ENCODE measurements around the gene PWWP2B.

PWWP2B gene

GRCh38 chr10:132438091-132439024 is 41.4 kb downstream of the PWWP2B start:
- Histone ChIP-seq H3K4me2 (no peak overlapping the region), H3K36me3 (ENCODE audit: insufficient read depth) (no peaks in the 10 kb centered on the region), H3K79me2 (ENCODE audit: insufficient read depth, low read depth) (no peaks in the 10 kb centered on the region), H3K4me1 (ENCODE audit: low read depth, poor library complexity, severe bottlenecking) (no peaks in the 10 kb centered on the region), H3K4me3 (IDR thresholded peaks at IDR 0.05; ENCODE audit: insufficient read depth, low read depth, low read length) (no peak overlapping the region), H2AFZ (ENCODE audit: low read depth) (no peak overlapping the region), H3K27me3 (ENCODE audit: insufficient read depth, low read depth) (no peaks in the 10 kb centered on the region), H3K27ac (no peak overlapping the region), H3K9ac (no peak overlapping the region), H4K20me1 (ENCODE audit: insufficient read depth) (no peaks in the 10 kb centered on the region)
- TF ChIP-seq CTCF (conservative IDR thresholded peaks at IDR 0.05; ENCODE audit: low read depth, low read length): no peak

- H4K20me1 ChIP-seq (ENCODE audit: insufficient read depth): no peaks in the 10 kb centered on the region
- H3K36me3 ChIP-seq (ENCODE audit: insufficient read depth): no peaks in the 10 kb centered on the region
- no peaks in the 10 kb centered on the region for H3K79me2 ChIP-seq (ENCODE audit: insufficient read depth, low read depth)
- TF ChIP-seq CTCF (conservative IDR thresholded peaks at IDR 0.05; ENCODE audit: low read depth, low read length): no peak
- no peak overlapping the region for H2AFZ ChIP-seq (ENCODE audit: low read depth)
- no peak overlapping the region for H3K4me3 ChIP-seq (IDR thresholded peaks at IDR 0.05; ENCODE audit: insufficient read depth, low read depth, low read length)
- no peak overlapping the region for H3K4me2 ChIP-seq
- no peaks in the 10 kb centered on the region for H3K4me1 ChIP-seq (ENCODE audit: low read depth, poor library complexity, severe bottlenecking)
- no peak overlapping the region for H3K9ac ChIP-seq
- no peaks in the 10 kb centered on the region for H3K27me3 ChIP-seq (ENCODE audit: insufficient read depth, low read depth)
- no peak overlapping the region for H3K27ac ChIP-seq
Observed at GRCh38 chr10:132439025-132439388, 42.0 kb downstream of the PWWP2B start.

GRCh38 chr10:132439424-132440163 is 42.6 kb downstream of the PWWP2B start:
- Histone ChIP-seq H3K4me3 (IDR thresholded peaks at IDR 0.05; ENCODE audit: insufficient read depth, low read depth, low read length) (no peak overlapping the region), H3K9ac (no peak overlapping the region), H3K27ac (no peak overlapping the region), H3K27me3 (ENCODE audit: insufficient read depth, low read depth) (no peaks in the 10 kb centered on the region), H3K79me2 (ENCODE audit: insufficient read depth, low read depth) (no peaks in the 10 kb centered on the region), H3K4me2 (no peak overlapping the region), H3K4me1 (ENCODE audit: low read depth, poor library complexity, severe bottlenecking) (peaks cover 2% of the 10 kb centered on the region), H2AFZ (ENCODE audit: low read depth) (no peak overlapping the region), H3K36me3 (ENCODE audit: insufficient read depth) (no peaks in the 10 kb centered on the region), H4K20me1 (ENCODE audit: insufficient read depth) (no peaks in the 10 kb centered on the region)
- TF ChIP-seq CTCF (conservative IDR thresholded peaks at IDR 0.05; ENCODE audit: low read depth, low read length): no peak

GRCh38 chr10:132440791-132441565 is 44.0 kb downstream of the PWWP2B start:
- no peaks in the 10 kb centered on the region for H3K79me2 ChIP-seq (ENCODE audit: insufficient read depth, low read depth)
- peaks cover 8% of the 10 kb centered on the region for H3K4me1 ChIP-seq (ENCODE audit: low read depth, poor library complexity, severe bottlenecking)
- H3K36me3 ChIP-seq (ENCODE audit: insufficient read depth): no peaks in the 10 kb centered on the region
- no peaks in the 10 kb centered on the region for H3K27me3 ChIP-seq (ENCODE audit: insufficient read depth, low read depth)
- no peak overlapping the region for H3K4me2 ChIP-seq
- H3K27ac ChIP-seq: no peak overlapping the region
- H3K4me3 ChIP-seq (IDR thresholded peaks at IDR 0.05; ENCODE audit: insufficient read depth, low read depth, low read length): no peak overlapping the region
- no peak for TF ChIP-seq CTCF (conservative IDR thresholded peaks at IDR 0.05; ENCODE audit: low read depth, low read length)
- no peak overlapping the region for H2AFZ ChIP-seq (ENCODE audit: low read depth)
- no peaks in the 10 kb centered on the region for H4K20me1 ChIP-seq (ENCODE audit: insufficient read depth)
- no peak overlapping the region for H3K9ac ChIP-seq
